HG03354 (cell line): ENCODE measurements around the gene PRRC2B.
"Not testable (repeated sequence)": the region's sequence is repeated elsewhere in the genome, so short reads cannot be mapped to it uniquely, and the experiment has no call there.

Experiments used
- ATAC-seq: cut with Tn5 transposase; IDR thresholded peaks from one replicate; pipeline ENCODE4 v1.9.1; 2021; ENCODE audit warnings: mild to moderate bottlenecking; ENCODE audit not compliant: unreplicated experiment, poor library complexity, severe bottlenecking

Gene PRRC2B

DNA sequence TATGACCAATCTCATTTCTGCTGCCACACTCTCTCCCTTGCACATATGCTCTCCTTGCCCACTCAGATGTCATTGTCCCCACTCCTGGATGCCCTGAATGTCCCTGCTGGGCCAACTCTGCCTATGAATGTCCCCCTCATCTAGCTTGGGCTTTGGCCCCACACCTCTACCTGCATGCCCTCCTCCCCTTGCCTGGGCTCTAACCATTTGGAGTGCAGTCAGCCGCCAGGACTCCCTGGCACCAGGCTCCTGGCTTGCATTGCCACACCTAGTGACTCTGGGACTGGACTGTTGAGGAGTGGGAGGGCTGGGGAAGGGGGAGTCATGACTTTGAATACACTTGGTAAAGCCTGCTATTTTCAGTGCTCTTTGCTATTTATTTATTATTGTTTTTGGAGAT, 67.3 kb downstream of the PRRC2B start:
- no peak for ATAC-seq

DNA sequence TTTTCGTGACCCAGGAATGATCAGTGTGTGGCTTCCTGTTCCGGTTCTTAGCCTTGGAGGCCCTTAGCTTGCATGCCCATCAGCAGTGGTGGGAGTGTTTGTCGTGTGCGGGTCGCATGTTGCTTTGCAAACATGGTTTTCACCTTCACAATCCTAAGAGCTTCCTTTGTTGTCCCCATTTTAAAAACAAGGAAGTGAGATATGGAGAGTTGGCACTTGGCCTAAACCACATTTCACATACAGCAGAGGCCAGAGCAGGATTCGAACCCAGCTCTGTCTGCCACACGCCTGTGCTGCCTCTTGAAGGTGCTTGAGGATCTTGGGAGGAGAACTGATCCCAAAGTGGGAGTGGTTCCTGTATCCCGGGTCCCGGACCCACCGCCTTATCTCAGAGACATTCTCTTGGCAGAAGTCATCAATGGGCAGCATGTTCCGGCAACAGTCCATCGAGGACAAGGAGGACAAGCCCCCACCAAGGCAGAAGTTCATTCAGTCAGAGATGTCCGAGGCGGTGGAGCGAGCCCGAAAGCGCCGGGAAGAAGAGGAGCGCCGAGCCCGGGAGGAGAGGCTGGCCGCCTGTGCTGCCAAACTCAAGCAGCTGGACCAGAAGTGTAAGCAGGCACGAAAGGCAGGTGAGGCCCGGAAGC, 70.6 kb downstream of the PRRC2B start:
- ATAC-seq = no peak

DNA sequence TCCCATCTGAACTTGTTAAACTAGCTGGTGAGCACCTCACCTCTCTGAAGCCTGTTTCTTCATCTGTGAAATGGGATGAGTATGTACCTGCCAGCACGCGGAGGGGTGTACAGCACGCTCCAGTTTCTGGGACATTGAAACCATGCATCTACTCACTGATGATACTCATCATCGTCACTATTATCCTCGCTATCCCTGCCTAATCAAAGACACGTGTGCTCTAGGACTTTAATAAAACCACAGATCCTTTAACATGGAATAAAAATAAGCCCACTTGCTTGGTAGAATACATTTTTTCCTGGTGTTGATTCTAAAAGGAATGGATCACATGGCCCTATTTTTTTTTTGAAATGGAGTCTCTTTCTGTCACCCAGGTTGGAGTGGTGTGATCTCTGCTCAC, 71.5 kb downstream of the PRRC2B start:
- no peak for ATAC-seq

GRCh38 chr9:131467214-131467935, 73.5 kb downstream of the PRRC2B start:
- ATAC-seq = no peak

- ATAC-seq = no peak
Measured at GRCh38 chr9:131468031-131468430, 74.1 kb downstream of the PRRC2B start.

DNA sequence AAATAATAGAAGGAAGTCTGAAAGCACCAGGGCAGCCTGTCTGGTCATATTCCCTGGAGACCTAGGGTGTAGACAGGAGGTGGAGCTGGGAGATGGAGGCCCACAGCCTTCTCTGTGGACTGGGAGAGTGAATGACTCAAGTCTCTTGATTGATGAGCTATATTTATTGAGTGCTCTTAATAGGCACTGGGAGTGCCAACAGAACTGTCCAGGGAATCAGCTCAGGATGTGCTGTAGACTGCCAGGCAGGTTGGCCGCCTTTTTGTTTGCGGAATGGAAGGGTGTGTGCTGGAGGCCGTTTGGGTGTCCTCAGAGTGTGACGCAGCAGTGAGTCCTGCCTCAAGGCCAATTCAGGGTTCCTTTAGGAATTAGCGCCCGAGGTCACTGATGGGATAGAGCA, 75.5 kb downstream of the PRRC2B start:
- ATAC-seq = no peak

- no peak for ATAC-seq
Measured at GRCh38 chr9:131469951-131470350, 76.1 kb downstream of the PRRC2B start.

GRCh38 chr9:131470581-131470991, 76.7 kb downstream of the PRRC2B start:
- no peak for ATAC-seq

- not testable (repeated sequence) for ATAC-seq
Measured at GRCh38 chr9:131472085-131472484, 78.2 kb downstream of the PRRC2B start.

GRCh38 chr9:131473198-131473885, 79.5 kb downstream of the PRRC2B start:
- no peak for ATAC-seq

DNA sequence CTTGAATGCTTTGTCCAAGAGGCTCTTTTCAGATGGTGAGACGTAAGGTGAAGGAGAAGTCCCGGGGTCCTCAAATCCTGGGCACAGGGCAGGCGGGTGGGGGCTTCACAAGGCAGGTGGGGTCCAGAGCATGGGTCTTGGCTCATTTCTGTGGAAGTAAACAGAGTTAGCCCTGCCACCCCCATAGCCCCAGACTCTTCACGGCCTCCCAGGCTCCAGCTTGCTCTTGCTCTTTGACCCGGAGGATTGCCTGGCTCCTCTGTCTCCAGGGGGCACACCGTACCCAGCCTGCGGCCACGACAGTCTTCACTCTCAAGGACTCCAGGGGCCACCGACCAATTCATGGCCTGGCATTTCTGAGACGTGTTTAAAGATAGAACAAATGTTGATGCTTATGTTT, 80.0 kb downstream of the PRRC2B start:
- ATAC-seq = no peak

DNA sequence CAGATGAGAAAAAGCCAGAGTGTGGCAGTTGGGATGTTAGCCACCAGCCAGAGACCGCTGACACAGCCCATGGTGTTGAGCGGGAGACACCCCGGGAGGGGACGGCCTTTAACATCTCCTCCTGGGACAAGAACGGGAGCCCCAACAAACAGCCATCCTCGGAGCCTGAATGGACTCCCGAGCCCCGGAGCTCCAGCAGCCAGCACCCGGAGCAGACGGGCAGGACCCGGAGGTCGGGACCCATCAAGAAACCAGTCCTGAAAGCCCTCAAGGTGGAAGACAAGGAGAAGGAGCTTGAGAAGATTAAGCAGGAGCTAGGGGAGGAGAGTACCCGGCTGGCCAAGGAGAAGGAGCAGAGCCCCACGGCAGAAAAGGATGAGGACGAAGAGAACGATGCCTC, 80.8 kb downstream of the PRRC2B start:
- ATAC-seq = no peak

- ATAC-seq = no peak
Measured at GRCh38 chr9:131475111-131475955, 81.4 kb downstream of the PRRC2B start.

DNA sequence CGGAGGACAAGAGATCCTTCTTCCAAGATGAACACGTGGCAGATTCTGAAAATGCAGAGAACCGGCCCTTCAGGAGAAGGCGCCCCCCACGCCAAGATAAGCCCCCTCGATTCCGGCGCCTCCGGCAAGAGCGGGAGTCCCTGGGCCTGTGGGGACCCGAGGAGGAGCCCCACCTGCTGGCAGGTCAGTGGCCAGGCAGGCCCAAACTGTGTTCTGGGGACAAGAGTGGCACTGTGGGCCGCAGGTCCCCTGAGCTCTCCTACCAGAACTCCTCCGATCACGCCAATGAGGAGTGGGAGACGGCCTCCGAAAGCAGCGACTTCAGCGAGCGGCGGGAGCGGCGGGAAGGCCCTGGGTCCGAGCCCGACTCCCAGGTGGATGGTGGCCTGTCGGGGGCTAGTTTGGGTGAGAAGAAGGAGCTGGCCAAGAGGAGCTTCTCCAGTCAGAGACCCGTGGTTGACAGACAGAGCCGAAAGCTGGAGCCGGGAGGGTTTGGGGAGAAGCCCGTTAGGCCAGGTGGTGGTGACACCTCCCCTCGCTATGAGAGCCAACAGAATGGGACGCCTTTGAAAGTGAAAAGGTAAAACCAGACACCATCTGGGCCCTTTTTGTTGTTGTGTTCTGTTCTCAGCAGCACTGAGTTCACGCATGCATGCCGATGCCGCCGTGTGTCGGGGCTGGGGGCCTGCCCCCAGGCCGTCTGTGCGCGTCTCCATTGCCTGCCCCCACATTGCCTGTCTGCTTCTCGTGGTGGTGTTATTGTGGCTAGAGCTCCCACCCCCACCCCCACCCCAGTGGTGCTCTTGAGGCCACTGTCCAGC, 82.3 kb downstream of the PRRC2B start:
- ATAC-seq = no peak

GRCh38 chr9:131476777-131477345, 83.0 kb downstream of the PRRC2B start:
- ATAC-seq = no peak

DNA sequence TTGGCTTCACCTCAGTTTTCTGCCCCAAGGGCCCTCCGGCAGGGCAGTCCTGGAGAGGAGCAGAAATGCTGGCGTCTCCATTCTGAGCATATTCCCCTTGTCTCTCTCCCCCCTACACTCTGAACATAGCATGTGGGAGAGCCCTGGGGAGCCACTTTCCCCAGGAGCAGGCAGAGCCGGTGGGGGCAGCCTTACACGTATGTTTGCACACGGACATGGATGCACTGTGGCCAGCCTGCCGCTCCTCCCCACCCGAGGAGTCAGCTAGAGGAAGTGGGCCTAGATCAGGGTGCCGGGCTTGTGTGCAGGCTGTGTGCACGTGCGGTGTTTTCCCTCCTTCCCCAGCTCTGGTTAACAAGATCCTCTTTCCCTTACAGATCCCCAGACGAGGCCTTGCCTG, 83.5 kb downstream of the PRRC2B start:
- ATAC-seq = no peak

DNA sequence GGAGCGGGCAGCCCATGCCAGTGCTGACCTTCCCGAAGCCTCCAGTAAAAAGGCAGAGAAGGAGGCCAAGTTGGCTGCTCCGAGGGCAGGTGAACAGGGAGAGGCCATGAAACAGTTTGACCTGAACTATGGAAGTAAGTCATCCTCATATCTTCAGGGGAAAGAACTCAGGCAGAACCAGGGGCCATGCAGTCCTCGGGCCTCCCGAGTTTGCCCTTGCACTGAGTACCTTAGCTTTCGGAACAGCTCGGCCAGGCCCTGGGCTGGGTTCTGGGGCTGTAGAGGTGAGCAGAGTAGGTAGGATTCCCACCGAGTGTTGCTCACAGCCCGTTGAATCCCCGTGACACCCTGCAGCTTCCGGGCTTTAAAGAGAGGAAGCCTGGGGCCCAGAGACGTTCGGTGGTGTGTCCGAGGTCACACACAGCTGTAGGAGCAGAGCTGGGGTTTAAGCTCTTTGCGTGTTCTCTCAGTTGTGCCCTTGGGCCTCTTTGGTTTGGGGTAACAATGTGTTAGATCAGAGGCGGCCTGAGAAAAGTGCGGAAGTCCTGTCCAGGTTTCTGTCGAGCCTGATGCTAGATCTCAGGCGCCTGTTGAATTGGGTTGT, 84.0 kb downstream of the PRRC2B start:
- no peak for ATAC-seq

DNA sequence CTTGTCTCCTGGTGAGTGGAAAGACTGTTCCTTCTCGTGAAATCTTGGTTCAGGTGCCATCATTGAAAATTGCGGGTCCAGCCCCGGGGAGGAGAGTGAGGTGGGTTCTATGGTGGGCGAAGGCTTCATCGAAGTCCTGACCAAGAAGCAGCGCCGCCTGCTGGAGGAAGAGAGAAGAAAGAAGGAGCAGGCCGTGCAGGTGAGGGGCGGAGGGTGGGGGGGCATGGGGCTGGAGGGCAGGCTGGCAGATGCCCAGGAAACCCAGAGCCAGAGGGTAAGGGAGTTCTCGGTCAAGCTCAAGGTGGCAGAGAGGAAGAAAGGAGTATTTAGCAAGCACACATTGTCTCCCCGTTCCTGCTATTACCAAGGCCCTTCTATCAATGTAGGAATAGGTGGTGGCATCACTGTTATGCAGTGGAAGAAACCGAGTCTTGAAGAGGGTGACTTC, 84.6 kb downstream of the PRRC2B start:
- ATAC-seq = no peak

GRCh38 chr9:131478911-131479310, 85.0 kb downstream of the PRRC2B start:
- no peak for ATAC-seq
